Ishikawa (cell line): ENCODE results near the gene MARF1.

Experiments
- CEBPB ChIP-seq: IDR thresholded peaks from 2 replicates; pipeline ENCODE4 v1.6.1; 2012
- CREB1 ChIP-seq: IDR thresholded peaks from 2 replicates; pipeline ENCODE4 v1.6.1; 2012; ENCODE audit warnings: low read depth
- EGR1 ChIP-seq: IDR thresholded peaks from 2 replicates; pipeline ENCODE4 v1.6.1; 2012
- EP300 ChIP-seq: IDR thresholded peaks from 2 replicates; pipeline ENCODE4 v1.6.1; 2012; ENCODE audit warnings: borderline replicate concordance
- FOXM1 ChIP-seq: IDR thresholded peaks from 2 replicates; pipeline ENCODE4 v1.6.1; 2012; ENCODE audit warnings: low read depth, borderline replicate concordance
- MAX ChIP-seq: IDR thresholded peaks from 2 replicates; pipeline ENCODE4 v1.6.1; 2012
- NFIC ChIP-seq: IDR thresholded peaks from 2 replicates; pipeline ENCODE4 v1.6.1; 2012
- RAD21 ChIP-seq: IDR thresholded peaks from 2 replicates; pipeline ENCODE4 v1.6.1; 2012; ENCODE audit warnings: low read depth
- REST ChIP-seq: IDR thresholded peaks from 2 replicates; pipeline ENCODE4 v1.6.1; 2012; ENCODE audit warnings: low read depth, mild to moderate bottlenecking
- TAF1 ChIP-seq: IDR thresholded peaks from 2 replicates; pipeline ENCODE4 v1.6.1; 2012; ENCODE audit warnings: low read depth, mild to moderate bottlenecking
- TCF12 ChIP-seq: IDR thresholded peaks from 2 replicates; pipeline ENCODE4 v1.6.1; 2012; ENCODE audit warnings: low read depth
- TEAD4 ChIP-seq: IDR thresholded peaks from 2 replicates; pipeline ENCODE4 v1.6.1; 2012
- USF1 ChIP-seq: IDR thresholded peaks from 2 replicates; pipeline ENCODE4 v1.6.1; 2012
- YY1 ChIP-seq: IDR thresholded peaks from 2 replicates; pipeline ENCODE4 v1.6.1; 2012; ENCODE audit warnings: low read depth
- ZBTB7A ChIP-seq: IDR thresholded peaks from 2 replicates; pipeline ENCODE4 v1.6.1; 2012; ENCODE audit warnings: low read depth

Gene MARF1

GRCh38 chr16:15635926-15636325 lies 7.0 kb downstream of the MARF1 start:
- TF ChIP-seq EP300 (no peak), TCF12 (no peak), USF1 (no peak), ZBTB7A (no peak), CEBPB (no peak)

GRCh38 chr16:15631730-15632409 lies 11.1 kb downstream of the MARF1 start:
- TF ChIP-seq TEAD4, result no peak
- no peak for TF ChIP-seq EP300
- no peak for TF ChIP-seq MAX
- TF ChIP-seq TCF12, result no peak
- no peak for TF ChIP-seq CEBPB
- no peak for TF ChIP-seq TAF1
- no peak for TF ChIP-seq USF1
- no peak for TF ChIP-seq REST
- TF ChIP-seq NFIC, result no peak
- no peak for TF ChIP-seq RAD21

GRCh38 chr16:15621889-15622288 lies 21.1 kb downstream of the MARF1 start:
- TF ChIP-seq CEBPB (no peak), ZBTB7A (no peak), REST (no peak), TCF12 (no peak), TAF1 (no peak), EP300 (no peak), CREB1 (no peak), YY1 (no peak), NFIC (no peak), MAX (no peak), EGR1 (no peak), TEAD4 (no peak), FOXM1 (no peak)

- no peak for TF ChIP-seq CREB1
- no peak for TF ChIP-seq YY1
- TF ChIP-seq REST, result no peak
- no peak for TF ChIP-seq EP300
- TF ChIP-seq EGR1, result no peak
- TF ChIP-seq FOXM1, result no peak
- TF ChIP-seq CEBPB, result no peak
- TF ChIP-seq USF1, result no peak
- TF ChIP-seq RAD21, result no peak
- TF ChIP-seq NFIC, result no peak
- no peak for TF ChIP-seq TEAD4
- TF ChIP-seq TAF1, result no peak
- no peak for TF ChIP-seq TCF12
Measured at GRCh38 chr16:15621456-15621855, 21.5 kb downstream of the MARF1 start.
